Inferior parietal cortex (tissue), 1 donor: Measurements from ENCODE around the gene MUC15.

Experiments
- DNase-seq: peaks from one replicate; pipeline ENCODE4 v3.0.0-alpha.2; 2016; ENCODE audit errors: extremely low spot score

The MUC15 gene

DNA sequence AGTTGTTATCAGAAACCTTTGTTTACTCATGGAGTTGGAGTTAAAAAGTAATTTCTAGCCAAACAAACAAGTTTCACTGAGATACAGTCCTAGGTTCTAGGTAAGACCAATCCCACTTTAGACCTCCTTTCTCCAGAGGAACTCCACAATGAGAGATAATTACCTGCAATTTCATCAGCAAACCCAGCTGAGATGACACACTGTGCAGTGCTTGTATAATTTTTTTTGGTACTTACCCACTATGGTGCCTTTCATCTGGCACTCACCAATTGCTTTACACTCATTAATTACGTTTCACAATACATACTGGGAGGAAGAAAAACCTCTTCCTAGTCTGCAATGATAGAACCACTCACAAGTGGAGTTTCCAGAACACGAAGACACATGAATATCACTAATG lies 1.8 kb upstream of the MUC15 start:
- DNase-seq, result no peak

DNA sequence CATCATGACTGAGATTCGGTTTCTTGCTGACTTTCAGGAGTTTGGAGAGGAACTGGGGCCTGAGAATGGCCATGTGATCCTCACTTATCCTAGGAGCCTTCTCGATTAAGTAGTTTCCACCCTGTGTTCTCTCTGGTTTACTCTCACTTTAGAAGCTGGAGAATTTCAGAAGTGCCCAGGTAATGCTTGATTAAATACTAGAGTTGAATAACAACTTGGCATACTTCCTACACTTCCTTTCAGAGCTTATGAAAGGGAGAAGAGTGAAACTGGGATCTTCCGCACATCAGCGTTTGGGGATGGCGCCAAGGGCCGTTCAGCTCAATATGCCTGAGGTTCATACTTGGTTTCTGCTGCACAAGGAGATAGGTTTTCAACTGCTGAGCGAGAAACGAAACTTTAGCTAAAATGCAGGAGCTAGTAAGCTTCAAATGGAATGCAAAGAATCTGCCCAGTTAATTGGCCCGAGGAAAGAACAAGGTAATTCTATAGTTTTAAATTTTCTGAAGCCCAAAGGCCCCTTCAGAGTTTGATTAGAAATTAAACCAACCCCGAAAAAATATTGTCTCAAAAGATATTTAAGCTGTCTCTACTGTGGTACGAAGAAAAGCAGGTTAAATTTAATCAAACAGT lies 823 bp upstream of the MUC15 start:
- DNase-seq, result no peak

DNA sequence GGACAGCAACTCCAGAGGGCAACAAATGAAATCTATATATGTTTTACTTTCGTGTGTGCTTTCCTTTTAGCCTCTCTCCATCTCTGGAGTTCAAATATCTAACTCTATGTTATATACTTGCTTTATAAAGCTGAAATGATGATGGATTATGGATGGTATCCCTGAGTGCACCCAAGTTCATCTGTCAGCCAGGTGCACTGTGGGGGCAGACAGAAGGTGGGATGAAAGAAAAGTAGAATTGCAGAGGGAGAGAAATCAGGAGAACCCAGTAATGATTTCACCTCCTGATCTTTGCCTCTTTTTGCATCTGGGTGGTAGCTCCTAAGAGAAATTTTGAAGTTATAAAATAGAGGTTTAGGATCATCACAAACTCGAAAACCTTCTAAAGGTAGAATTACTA lies 2.4 kb downstream of the MUC15 start:
- DNase-seq, result no peak

DNA sequence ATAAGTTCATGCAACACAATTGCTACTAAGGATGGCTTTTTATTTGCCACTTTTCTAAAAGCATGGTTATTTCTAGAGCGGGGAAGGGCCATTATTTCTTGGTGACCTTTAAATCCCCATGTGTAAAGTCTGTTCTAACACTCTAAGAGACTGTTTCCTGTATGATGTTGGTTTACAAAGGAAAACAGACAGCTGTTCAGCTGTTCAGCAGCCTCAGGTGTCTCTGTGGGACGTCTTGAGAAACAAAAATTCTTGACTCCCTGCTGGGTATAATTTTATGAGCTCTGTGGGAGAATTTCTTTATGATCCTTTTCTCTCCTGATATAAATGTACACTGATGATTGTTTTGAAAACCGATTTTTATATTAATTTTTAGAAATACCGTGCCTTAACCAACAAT lies 13.9 kb downstream of the MUC15 start:
- no peak for DNase-seq

GRCh38 chr11:26557666-26558065 lies 14.4 kb downstream of the MUC15 start:
- DNase-seq, result no peak

GRCh38 chr11:26556582-26556981 lies 15.5 kb downstream of the MUC15 start:
- DNase-seq, result no peak

DNA sequence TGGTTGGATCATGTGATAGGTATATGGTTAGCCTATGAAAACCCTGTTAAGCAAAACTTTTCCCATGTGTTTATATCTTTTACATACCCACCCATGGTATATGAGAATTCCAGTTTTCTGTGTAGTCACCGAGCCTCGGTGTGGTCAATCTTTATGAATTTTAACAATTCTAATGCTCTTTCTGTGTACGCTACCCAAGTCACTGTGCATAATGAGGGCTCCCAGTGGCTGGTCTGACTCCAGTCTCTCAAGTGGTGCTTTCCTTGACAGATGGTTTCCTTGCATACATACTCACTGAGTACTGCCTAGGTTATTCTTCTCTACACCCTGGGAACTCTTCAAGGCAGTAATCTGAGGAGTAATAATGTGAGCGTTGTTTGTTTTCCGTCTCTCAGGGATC lies 17.6 kb downstream of the MUC15 start:
- DNase-seq, result no peak

- DNase-seq, result no peak
Measured at GRCh38 chr11:26553182-26553581, 18.9 kb downstream of the MUC15 start.

DNA sequence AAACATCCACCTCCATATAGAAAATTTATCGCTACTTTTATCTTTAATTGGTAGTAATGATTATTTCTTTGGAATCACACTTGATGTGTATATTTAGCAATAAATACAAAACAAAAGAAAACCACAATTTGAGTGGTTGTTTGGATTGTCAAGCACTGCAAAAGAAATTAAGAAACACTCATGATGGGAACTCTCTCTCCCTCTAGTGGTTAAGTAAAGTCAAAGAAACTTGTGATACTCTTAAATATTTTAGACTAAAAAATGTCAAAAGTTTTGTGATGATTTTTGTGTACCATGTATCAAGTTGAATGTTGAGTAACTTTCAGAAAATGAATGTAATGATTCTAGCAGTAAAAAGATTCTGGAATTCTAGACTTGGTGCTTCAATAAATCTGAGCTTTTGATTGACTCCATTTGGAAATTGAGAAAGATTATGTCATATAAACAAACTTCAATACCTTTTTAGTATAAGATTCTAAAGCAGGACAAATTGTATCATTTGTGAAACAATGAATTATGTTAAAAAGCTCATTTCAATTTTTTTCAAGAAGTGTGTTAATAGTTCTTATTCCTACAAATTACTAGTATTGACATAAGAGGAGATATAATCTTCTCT lies 20.8 kb downstream of the MUC15 start:
- no peak for DNase-seq

DNA sequence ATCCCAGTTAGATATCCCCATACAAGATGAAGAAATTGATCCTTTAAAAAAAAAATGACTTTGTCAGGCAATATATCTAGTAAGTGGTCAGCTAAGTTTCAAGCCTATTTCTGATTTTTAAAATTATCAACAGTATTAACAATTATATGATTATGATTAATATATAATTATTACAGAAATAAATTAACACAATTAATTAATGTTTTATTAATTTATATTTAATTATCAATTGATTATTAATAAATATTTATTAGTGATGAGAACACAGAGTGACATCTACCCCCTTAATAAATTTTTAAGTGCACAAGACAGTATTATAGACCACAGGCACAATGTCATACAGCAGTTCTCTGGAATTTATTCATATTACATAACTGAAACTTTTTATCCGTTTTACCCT lies 22.0 kb downstream of the MUC15 start:
- no peak for DNase-seq

- no peak for DNase-seq
Measured at GRCh38 chr11:26549176-26549575, 22.9 kb downstream of the MUC15 start.

DNA sequence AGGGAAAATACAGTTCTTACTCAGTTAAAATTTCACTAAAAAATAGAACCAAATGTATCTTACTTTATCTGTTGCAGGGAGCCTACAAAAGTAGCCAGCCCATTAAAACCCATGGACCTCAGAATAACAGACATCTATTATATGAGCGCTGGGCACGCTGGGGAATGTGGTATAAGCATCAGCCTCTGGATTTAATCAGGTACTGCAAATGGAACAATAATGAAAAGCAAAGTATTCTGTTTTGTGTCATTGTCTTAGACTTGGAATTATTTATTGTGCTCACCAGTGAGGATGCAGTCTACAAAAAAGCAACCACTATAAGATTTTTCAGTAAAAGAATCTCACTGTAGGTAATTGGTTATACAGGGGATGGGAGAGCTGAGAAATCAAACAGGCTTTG lies 30.2 kb downstream of the MUC15 start:
- DNase-seq, result no peak

DNA sequence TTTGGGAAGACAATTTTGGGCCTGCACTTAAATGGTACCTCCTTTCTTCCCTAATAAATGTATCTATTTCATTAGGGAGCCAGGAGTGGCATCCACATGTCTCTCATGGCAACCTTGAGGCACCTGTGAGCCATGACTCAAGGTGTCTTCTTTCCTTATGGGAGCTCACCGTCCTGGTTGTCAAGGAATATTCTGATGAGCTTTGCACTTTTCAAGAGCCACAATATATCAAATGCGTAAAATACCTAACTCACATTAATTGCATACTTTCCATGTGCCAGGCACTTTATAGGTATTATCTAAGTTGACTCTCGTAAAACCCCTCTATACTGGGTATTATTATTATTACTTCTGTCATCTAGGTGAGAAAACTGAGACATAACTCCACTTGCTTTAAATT lies 32.5 kb downstream of the MUC15 start:
- no peak for DNase-seq

DNA sequence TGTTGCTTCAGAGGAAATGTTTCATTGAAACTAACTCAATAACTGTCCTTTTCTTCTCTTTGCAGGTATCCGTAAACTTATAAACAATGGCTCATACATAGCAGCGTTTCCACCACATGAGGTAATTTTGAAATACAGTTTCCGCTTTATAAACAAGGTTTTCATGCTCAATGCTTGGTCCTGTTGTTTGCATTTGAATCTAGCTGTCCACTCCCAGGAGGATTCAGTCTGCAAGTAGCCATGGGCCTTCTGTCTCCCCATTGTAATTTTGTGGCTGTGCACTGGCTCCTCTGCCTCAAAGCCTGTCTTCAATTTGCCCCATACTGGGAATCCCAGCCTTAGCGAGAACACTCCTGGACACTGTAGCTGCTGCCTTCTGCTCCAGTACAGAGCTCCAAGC lies 34.7 kb downstream of the MUC15 start:
- no peak for DNase-seq

GRCh38 chr11:26527685-26528084 lies 44.4 kb downstream of the MUC15 start:
- no peak for DNase-seq

- DNase-seq, result no peak
Measured at GRCh38 chr11:26522912-26523610, 49.0 kb downstream of the MUC15 start.

GRCh38 chr11:26519469-26519868 lies 52.6 kb downstream of the MUC15 start:
- no peak for DNase-seq

GRCh38 chr11:26512196-26512595 lies 59.9 kb downstream of the MUC15 start:
- DNase-seq, result no peak

DNA sequence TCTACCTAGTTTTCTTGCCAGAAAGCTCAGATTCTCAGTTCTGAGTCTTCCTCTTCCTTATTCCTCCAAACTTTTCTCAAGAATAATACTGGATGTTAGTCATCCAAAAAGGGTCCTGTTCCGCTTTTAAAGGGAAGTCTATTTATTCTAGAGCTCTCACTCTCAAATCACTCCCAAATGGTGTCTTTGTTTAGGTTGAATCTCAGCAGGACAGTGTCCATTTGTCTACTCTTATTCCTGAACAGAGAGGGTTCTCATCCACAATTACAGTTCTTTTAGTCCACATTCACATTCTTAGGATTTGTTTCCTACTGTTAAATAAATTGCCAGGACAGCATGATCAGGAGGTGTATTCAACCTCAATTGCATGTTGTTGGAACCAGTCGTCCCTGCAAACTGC lies 61.3 kb downstream of the MUC15 start:
- DNase-seq, result no peak

DNA sequence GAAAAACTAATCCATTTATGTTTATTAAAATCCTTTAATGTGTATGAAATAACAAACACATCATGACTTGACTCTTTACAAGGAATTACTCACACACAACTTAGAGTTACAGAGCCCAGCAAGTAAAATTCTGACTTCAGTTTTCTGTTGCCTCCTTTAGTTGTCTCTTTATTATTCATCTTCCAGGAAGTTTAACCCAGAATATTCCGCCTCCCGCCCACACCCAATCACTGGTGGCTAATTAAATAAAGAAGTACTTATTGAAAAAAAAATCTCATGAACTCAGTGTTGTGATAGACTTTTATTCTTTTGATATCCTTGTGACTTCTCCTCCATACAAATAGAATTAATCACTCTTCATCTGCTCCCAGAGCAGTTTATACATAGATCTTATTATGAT lies 61.9 kb downstream of the MUC15 start:
- DNase-seq, result no peak
